Cardiac muscle cell (in vitro differentiated cells and primary cell): Measurements from ENCODE around the gene TUBA1B. TPM values are rescaled to one million over a fixed set of nuclear protein-coding genes. Genes with fewer than 3 reads are reported as not detected.
A peak's percentile ranks its signal among the peaks of the same experiment; 100 is the strongest.
"Not testable (repeated sequence)": the region's sequence is repeated elsewhere in the genome, so short reads cannot be mapped to it uniquely, and the experiment has no call there.

Source experiments
- DNase-seq, 2 donors: peaks; one replicate each; pipeline versions ENCODE4 v3.0.0 to v3.0.0-alpha.2; 2010 to 2017; ENCODE audit warnings: low read depth in 1 of 2, low spot score in 1 of 2
- H3K27ac ChIP-seq: fragments of 200-600 bp; sonication (generic); 2 replicates; pipeline ENCODE4 v1.5.1; 2016
- H3K27me3 ChIP-seq: fragments of 200-600 bp; sonication (generic); 2 replicates; pipeline ENCODE4 v1.6.0; 2016; ENCODE audit warnings: control low read depth
- H3K36me3 ChIP-seq: fragments of 200-600 bp; sonication (generic); 2 replicates; pipeline ENCODE4 v1.5.1; 2016; ENCODE audit warnings: control low read depth
- H3K4me1 ChIP-seq: fragments of 200-600 bp; sonication (generic); 2 replicates; pipeline ENCODE4 v1.8.1; 2017; ENCODE audit warnings: low read depth, mild to moderate bottlenecking, mixed run types
- H3K4me3 ChIP-seq: fragments of 200-600 bp; sonication (generic); 2 replicates; pipeline ENCODE4 v1.5.1; 2016; ENCODE audit warnings: mild to moderate bottlenecking
- H3K9me3 ChIP-seq: fragments of 200-600 bp; sonication (generic); 2 replicates; pipeline ENCODE4 v1.5.1; 2017; ENCODE audit warnings: low read depth, mild to moderate bottlenecking, control low read depth
- CTCF ChIP-seq: IDR thresholded peaks from 2 replicates; pipeline ENCODE4 v1.5.1; 2012; ENCODE audit warnings: low read depth, mild to moderate bottlenecking, low read length
- polyA plus RNA-seq: library from polyadenylated mRNA; unstranded; fragments of >200 nt; fragmentation: Nextera tagmentation; extraction: Ambion mirVana; gene quantifications from 2 replicates; pipeline ENCODE4 v1.2.1, GENCODE V29; 2016
- total RNA-seq: library from RNA; depleted of rRNA; stranded (reverse); fragments of >200 nt; gene quantifications from 2 replicates; pipeline ENCODE4 v1.2.3, GENCODE V29; 2016

Gene TUBA1B
- total RNA-seq (1,511 and 2,134 TPM in 2 replicates), polyA plus RNA-seq (1,582 and 2,216 TPM in 2 replicates)

DNA sequence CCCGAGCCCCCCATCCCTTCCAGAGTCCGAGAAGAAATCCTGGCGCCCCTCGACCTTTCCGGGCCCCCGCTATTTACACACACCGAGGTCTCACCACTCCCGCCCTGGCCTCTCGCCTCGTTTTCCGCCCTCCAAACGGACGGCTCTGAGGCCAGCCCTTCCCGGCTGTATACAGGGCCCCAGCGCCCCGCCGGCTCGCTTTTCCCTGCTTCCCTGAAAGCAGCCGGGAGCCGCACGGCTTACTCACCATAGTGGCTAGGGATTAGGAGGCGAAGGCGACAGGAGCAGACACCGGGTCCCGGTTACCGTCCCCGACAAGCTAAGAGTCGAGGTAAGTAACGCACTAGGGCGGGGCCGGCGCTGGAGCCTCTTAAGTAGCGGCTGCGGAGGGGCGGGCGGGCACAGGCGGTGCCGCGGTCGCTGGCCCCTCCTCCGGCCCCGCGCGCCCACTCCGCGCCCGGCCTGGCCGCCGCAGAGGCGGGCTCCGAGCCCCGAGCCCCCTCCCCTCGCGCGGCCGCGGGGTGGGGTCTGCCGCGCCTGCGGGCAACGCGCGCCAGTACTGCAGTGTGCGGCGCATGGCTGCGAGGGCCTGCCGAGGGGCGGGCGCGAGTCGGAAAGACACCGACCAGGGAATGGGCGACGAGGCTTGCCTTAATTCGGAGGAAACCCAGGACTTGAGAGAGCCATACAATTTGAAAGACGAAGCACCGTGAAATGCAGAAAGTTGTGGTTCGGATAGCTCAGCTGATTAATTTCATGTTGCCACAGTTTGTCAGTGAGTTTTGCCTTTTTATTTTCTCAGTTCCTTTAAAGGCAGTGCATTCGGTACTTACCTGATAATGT, at the start of gene TUBA1B:
Gene TUBA1B (minus strand): TSS at position 345 of the 843 bp plus-strand sequence. CDS start 95 bp downstream, at position 250.
- peaks cover 26% of the 10 kb centered on the region for H3K36me3 ChIP-seq
- no peaks in the 10 kb centered on the region for H3K27me3 ChIP-seq

DNA sequence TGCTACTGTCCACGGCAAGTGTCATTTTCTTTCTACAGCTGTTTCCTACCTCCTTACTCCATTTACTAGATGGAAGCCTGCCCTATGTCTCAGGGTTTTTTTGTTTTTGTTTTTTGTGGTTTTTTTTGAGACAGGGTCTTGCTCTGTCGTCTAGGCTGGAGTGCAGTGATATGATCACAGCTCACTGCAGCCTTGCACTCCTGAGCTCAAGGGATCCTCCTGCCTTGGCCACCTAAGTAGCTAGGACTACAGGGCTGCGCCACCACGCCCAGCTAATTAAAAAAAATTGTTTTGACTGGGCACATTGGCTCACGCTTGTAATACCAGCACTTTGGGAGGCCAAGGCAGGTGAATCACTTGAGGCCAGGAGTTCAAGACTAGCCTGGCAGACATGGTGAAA, 43.0 kb upstream of the TUBA1B start:
- DNase-seq = no peak
- no peaks in the 10 kb centered on the region for H3K36me3 ChIP-seq
- H3K4me3 ChIP-seq = no peak overlapping the region
- no peaks in the 10 kb centered on the region for H3K9me3 ChIP-seq
- peaks cover 9% of the 10 kb centered on the region for H3K4me1 ChIP-seq
- no peak overlapping the region for H3K27ac ChIP-seq
- no peak for TF ChIP-seq CTCF
- H3K27me3 ChIP-seq = no peaks in the 10 kb centered on the region

More for the DNA sequence above, at the start of gene TUBA1B:
- Histone ChIP-seq H3K4me3 (peak within 1 kb of the TSS; percentile 95), H3K27ac (peak within 1 kb of the TSS; percentile 96), H3K9me3 (no peaks in the 10 kb centered on the region), H3K4me1 (peaks cover 25% of the 10 kb centered on the region)
- TF ChIP-seq CTCF = no peak
- DNase-seq = peak; percentile 93 to 97

- DNase-seq = no peak
- H3K36me3 ChIP-seq = no peaks in the 10 kb centered on the region
- H3K4me3 ChIP-seq = no peak overlapping the region
- H3K27ac ChIP-seq = no peak overlapping the region
- no peak for TF ChIP-seq CTCF
- H3K4me1 ChIP-seq = peaks cover 9% of the 10 kb centered on the region
- H3K9me3 ChIP-seq = no peaks in the 10 kb centered on the region
- H3K27me3 ChIP-seq = no peaks in the 10 kb centered on the region
Observed at GRCh38 chr12:49170924-49171323, 39.7 kb upstream of the TUBA1B start.

GRCh38 chr12:49165114-49165513, 33.9 kb upstream of the TUBA1B start:
- H3K4me1 ChIP-seq = peaks cover 3% of the 10 kb centered on the region
- H3K9me3 ChIP-seq = no peaks in the 10 kb centered on the region
- DNase-seq = no peak
- H3K27ac ChIP-seq = no peak overlapping the region
- no peaks in the 10 kb centered on the region for H3K27me3 ChIP-seq
- no peak for TF ChIP-seq CTCF
- no peak overlapping the region for H3K4me3 ChIP-seq
- no peaks in the 10 kb centered on the region for H3K36me3 ChIP-seq

GRCh38 chr12:49161901-49162300, 30.7 kb upstream of the TUBA1B start:
- not testable (repeated sequence) for DNase-seq, H3K9me3 ChIP-seq, H3K36me3 ChIP-seq, H3K4me1 ChIP-seq, H3K4me3 ChIP-seq, H3K27ac ChIP-seq, H3K27me3 ChIP-seq

GRCh38 chr12:49161092-49161795, 30.0 kb upstream of the TUBA1B start:
- Histone ChIP-seq H3K4me1 (peaks cover 3% of the 10 kb centered on the region), H3K4me3 (no peak overlapping the region), H3K27ac (no peak overlapping the region), H3K27me3 (no peaks in the 10 kb centered on the region), H3K9me3 (no peaks in the 10 kb centered on the region), H3K36me3 (no peaks in the 10 kb centered on the region)
- TF ChIP-seq CTCF = no peak
- DNase-seq = no peak
